Measurements from ENCODE around the gene MTRFR.
"Not testable (repeated sequence)": the region's sequence is repeated elsewhere in the genome, so short reads cannot be mapped to it uniquely, and the experiment has no call there.

Gene MTRFR

DNA sequence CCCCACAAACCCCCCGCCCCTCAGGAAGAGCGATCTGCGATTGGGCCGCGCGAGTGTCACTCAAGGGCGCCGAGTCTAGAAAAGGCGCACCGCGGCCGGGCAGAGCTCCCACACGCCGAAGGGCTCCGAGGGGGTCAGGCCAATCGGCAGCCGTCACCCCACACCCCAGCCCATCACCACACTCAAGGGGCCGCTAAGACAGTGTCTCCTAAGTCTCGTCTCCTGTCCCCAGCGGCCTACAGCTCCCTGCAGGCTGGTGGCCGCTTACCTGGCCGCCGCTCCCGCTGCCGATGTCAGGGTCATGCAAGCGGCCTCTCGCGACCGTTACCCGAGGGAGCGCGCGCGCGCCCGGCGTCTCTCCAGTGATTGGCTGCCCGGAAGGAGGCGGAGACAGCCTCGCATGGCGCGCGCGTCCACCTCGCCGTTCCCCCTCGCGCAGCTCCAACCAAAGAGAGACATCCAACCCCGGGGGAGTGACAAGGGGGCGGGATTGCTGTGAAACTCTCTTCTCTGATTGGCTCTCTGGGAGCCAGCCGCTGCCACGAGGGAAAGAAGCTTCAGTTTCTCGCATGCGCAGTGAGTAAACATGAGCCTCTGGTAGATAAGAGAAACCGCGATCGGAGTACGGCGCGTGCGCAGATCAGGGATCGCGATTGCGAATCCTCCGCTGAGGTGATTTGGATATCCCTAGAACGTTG, at the start of gene MTRFR, which contains the start of gene MPHOSPH9:
Gene MTRFR (plus strand): TSS at position 630 of the 698 bp plus-strand sequence. CDS start 20,239 bp downstream, outside the sequence.
Gene MPHOSPH9 (minus strand): TSS at position 335 of the 698 bp plus-strand sequence. CDS start 2,777 bp downstream, outside the sequence.
- DNase-seq (ENCODE audit: low read depth), result peak; percentile 100
- peak within 1 kb of the TSS; percentile 98 for H3K4me3 ChIP-seq (ENCODE audit: low read length)
- peak within 1 kb of the TSS; percentile 97 for H3K9ac ChIP-seq (ENCODE audit: low read length)
- H3K36me3 ChIP-seq (ENCODE audit: control insufficient read depth, insufficient read depth, low read length, severe bottlenecking), result no peaks in the 10 kb centered on the region
- no peaks in the 10 kb centered on the region for H3K9me3 ChIP-seq (ENCODE audit: control insufficient read depth, low read length)
- no peaks in the 10 kb centered on the region for H3K27me3 ChIP-seq (replicated peaks; ENCODE audit: control insufficient read depth, insufficient read depth, low read length)
- H3K4me1 ChIP-seq (ENCODE audit: control insufficient read depth, insufficient read depth, low read length), result peaks cover 20% of the 10 kb centered on the region

DNA sequence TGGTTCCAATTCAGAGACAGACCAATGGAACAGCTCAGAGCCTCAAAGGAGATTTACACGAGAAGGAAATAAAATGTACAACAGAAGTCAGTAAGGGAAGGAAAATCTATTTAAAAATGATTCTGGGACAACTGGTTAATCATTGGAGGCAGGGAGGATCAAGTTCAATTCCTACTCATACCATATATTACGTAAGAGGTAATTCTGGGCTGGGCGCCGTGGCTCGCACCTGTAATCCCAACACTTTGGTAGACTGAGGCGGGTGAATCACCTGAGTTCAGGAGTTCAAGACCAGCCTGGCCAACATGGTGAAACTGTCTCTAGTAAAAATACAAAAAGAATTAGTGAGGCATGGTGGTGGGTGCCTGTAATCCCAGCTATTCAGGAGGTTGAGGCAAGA, 45.6 kb upstream of the MTRFR start:
- no peak overlapping the region for H3K4me3 ChIP-seq (ENCODE audit: low read length)
- no peaks in the 10 kb centered on the region for H3K27me3 ChIP-seq (replicated peaks; ENCODE audit: control insufficient read depth, insufficient read depth, low read length)
- peaks cover 10% of the 10 kb centered on the region for H3K36me3 ChIP-seq (ENCODE audit: control insufficient read depth, insufficient read depth, low read length, severe bottlenecking)
- H3K4me1 ChIP-seq (ENCODE audit: control insufficient read depth, insufficient read depth, low read length), result no peaks in the 10 kb centered on the region
- DNase-seq (ENCODE audit: low read depth), result no peak
- no peak overlapping the region for H3K9ac ChIP-seq (ENCODE audit: low read length)
- H3K9me3 ChIP-seq (ENCODE audit: control insufficient read depth, low read length), result no peaks in the 10 kb centered on the region

DNA sequence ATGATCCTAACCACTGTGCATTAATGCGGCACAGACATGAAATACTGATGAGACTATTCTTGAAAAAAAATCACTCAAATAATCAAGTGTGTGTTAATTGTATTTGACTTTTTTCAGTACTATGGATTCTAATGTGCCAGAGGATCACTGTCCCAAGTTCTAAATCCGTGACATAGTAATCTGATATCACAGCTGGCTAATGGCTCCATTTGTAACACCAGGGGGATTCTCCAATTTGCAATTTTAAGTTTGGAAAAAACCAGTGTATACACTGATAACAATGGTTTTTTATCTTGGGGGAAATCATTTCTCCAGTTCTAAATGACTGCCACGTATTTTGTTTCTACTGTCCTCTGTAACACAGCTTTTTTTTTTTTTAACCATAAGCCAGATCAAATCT, 33.3 kb upstream of the MTRFR start:
- Histone ChIP-seq H3K9ac (ENCODE audit: low read length) (no peak overlapping the region), H3K4me3 (ENCODE audit: low read length) (no peak overlapping the region), H3K27me3 (replicated peaks; ENCODE audit: control insufficient read depth, insufficient read depth, low read length) (no peaks in the 10 kb centered on the region), H3K4me1 (ENCODE audit: control insufficient read depth, insufficient read depth, low read length) (no peaks in the 10 kb centered on the region), H3K36me3 (ENCODE audit: control insufficient read depth, insufficient read depth, low read length, severe bottlenecking) (peaks cover 22% of the 10 kb centered on the region), H3K9me3 (ENCODE audit: control insufficient read depth, low read length) (no peaks in the 10 kb centered on the region)
- DNase-seq (ENCODE audit: low read depth), result no peak

DNA sequence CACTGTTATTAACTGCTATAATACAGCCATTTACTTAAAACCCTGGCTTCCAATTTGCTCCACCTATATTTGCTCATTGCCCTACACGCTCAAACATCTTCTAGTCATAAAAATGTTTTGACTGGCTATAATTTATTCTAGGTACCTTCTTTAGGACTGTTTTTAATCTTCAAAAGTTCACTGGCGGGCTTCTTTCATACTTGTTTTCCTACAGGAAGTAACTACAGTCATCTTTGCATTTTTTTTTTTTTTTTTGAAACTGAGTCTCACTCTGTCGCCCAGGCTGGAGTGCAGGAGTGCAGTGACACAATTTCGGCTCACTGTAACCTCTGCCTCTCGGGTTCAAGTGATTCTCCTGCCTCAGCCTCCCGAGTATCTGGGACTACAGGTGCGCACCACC, 32.8 kb upstream of the MTRFR start:
- no peaks in the 10 kb centered on the region for H3K4me1 ChIP-seq (ENCODE audit: control insufficient read depth, insufficient read depth, low read length)
- H3K27me3 ChIP-seq (replicated peaks; ENCODE audit: control insufficient read depth, insufficient read depth, low read length), result no peaks in the 10 kb centered on the region
- H3K4me3 ChIP-seq (ENCODE audit: low read length), result no peak overlapping the region
- no peaks in the 10 kb centered on the region for H3K9me3 ChIP-seq (ENCODE audit: control insufficient read depth, low read length)
- peaks cover 22% of the 10 kb centered on the region for H3K36me3 ChIP-seq (ENCODE audit: control insufficient read depth, insufficient read depth, low read length, severe bottlenecking)
- no peak overlapping the region for H3K9ac ChIP-seq (ENCODE audit: low read length)
- no peak for DNase-seq (ENCODE audit: low read depth)

DNA sequence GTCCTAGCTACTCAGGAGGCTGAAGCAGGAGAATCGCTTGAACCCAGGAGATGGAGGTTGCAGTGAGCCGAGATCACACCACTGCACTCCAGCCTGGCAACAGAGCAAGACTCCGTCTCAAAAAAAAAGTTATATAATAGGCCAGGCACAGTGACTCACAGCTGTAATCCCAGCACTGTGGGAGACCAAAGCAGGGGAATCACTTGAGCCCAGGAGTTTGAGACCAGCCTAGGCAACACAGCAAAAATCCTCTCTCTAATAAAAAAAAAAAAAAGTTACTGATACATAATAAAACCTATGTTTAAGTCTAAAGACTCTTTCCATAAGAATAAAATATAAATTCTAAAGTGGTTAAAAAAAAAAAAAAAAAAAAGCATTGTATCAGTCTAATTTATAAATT, 26.4 kb upstream of the MTRFR start:
- H3K27me3 ChIP-seq (replicated peaks; ENCODE audit: control insufficient read depth, insufficient read depth, low read length); H3K4me3 ChIP-seq (ENCODE audit: low read length); H3K9ac ChIP-seq (ENCODE audit: low read length); H3K4me1 ChIP-seq (ENCODE audit: control insufficient read depth, insufficient read depth, low read length); H3K9me3 ChIP-seq (ENCODE audit: control insufficient read depth, low read length): not testable (repeated sequence)
- H3K36me3 ChIP-seq (ENCODE audit: control insufficient read depth, insufficient read depth, low read length, severe bottlenecking), result peaks cover 25% of the 10 kb centered on the region
- peak; percentile 3 for DNase-seq (ENCODE audit: low read depth)

DNA sequence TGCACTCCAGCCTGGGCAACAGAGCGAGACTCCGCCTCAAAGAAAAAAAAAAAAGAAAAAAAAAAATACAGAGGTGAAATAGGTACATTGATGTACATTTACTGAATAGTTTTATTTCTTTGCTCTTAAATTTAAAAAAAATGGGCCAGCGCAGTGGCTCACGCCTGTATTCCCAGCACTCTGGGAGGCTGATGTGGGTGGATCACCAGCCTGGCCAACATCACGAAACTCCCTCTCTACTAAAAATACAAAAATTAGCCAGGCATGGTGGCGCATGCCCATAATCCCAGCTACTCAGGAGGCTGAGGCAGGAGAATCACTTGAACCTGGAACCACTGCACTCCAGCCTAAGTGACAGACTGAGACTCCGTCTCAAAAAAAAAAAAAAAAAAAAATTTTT, 25.4 kb upstream of the MTRFR start:
- not testable (repeated sequence) for H3K27me3 ChIP-seq (replicated peaks; ENCODE audit: control insufficient read depth, insufficient read depth, low read length); DNase-seq (ENCODE audit: low read depth); H3K9me3 ChIP-seq (ENCODE audit: control insufficient read depth, low read length); H3K9ac ChIP-seq (ENCODE audit: low read length); H3K4me3 ChIP-seq (ENCODE audit: low read length); H3K4me1 ChIP-seq (ENCODE audit: control insufficient read depth, insufficient read depth, low read length)
- H3K36me3 ChIP-seq (ENCODE audit: control insufficient read depth, insufficient read depth, low read length, severe bottlenecking), result peaks cover 19% of the 10 kb centered on the region

DNA sequence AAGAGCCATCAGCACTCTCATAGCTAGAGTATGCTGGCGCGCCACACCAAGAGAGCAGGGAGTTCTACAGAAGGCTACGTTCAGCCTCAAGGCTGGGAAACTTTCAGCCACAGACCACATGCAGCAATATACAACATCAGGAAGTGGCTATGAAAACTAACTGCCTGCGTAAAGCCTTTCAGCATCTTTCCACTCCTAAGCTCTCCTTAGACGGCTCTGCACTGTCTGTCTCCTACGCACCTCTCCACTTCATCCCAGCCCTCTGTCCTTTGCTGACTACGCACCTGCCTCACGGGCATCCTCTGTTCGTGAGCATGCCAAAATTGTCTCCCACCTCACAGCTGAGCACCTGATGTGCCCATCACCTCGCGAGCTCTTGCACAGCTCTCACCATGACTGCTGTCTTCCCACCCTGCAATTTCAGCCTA, 10.0 kb upstream of the MTRFR start:
- Histone ChIP-seq H3K27me3 (replicated peaks; ENCODE audit: control insufficient read depth, insufficient read depth, low read length) (no peaks in the 10 kb centered on the region), H3K36me3 (ENCODE audit: control insufficient read depth, insufficient read depth, low read length, severe bottlenecking) (peaks cover 23% of the 10 kb centered on the region), H3K4me1 (ENCODE audit: control insufficient read depth, insufficient read depth, low read length) (no peaks in the 10 kb centered on the region), H3K9me3 (ENCODE audit: control insufficient read depth, low read length) (no peaks in the 10 kb centered on the region), H3K4me3 (ENCODE audit: low read length) (no peak overlapping the region), H3K9ac (ENCODE audit: low read length) (no peak overlapping the region)
- DNase-seq (ENCODE audit: low read depth), result no peak

DNA sequence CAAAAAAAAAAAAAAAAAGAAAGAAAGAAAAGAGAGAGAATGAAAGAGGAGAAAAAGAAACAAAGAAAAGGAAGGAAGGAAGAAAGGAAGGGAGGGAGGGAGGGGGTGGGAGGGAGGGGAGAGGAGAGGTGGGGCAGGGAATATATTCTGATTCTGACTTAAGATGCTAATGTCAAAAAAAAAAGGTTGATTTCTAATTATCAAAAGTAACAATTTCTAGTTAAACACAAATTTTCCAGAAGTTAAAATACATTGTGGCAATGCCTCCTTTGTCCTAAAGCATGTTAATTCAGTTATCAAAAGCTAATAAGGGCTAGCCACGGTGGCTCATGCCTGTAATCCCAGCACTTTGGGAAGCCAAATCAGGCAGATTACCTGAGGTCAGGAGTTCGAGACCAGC, 7.8 kb upstream of the MTRFR start:
- Histone ChIP-seq H3K9ac (ENCODE audit: low read length) (no peak overlapping the region), H3K9me3 (ENCODE audit: control insufficient read depth, low read length) (no peaks in the 10 kb centered on the region), H3K36me3 (ENCODE audit: control insufficient read depth, insufficient read depth, low read length, severe bottlenecking) (peaks cover 22% of the 10 kb centered on the region), H3K4me3 (ENCODE audit: low read length) (no peak overlapping the region), H3K4me1 (ENCODE audit: control insufficient read depth, insufficient read depth, low read length) (no peaks in the 10 kb centered on the region), H3K27me3 (replicated peaks; ENCODE audit: control insufficient read depth, insufficient read depth, low read length) (no peaks in the 10 kb centered on the region)
- no peak for DNase-seq (ENCODE audit: low read depth)

DNA sequence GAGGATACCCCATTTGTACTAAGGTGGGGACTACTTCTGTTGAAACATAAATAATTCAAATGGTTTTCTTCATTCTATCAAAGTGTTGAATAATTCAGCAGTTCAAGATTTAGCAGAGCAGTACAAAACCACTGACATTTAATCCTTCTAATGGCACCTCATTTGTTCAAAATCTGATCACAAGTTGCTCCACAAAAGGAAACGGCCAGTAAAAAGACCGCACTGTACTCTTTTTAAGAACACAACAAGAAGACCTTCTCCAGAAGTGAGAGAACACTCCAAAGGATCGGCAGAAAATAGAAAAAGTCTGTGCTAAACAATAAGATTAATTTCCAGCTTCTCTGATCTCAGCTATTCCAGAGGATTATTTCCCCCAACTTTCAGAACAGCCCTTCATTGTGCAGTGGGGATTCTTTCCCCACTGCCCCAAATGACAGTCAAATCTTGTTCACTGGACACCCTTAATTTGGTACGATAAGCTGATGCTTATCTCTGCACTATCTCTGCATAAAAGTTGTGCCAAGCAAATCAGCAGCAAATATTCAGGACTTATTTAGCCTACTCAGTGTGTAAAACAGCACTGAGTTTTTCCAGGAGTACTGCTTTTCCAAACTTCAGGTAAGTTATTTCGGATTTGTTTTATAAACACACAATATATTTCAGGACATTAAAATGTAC, 5.5 kb upstream of the MTRFR start:
- no peak overlapping the region for H3K9ac ChIP-seq (ENCODE audit: low read length)
- no peak overlapping the region for H3K4me3 ChIP-seq (ENCODE audit: low read length)

DNA sequence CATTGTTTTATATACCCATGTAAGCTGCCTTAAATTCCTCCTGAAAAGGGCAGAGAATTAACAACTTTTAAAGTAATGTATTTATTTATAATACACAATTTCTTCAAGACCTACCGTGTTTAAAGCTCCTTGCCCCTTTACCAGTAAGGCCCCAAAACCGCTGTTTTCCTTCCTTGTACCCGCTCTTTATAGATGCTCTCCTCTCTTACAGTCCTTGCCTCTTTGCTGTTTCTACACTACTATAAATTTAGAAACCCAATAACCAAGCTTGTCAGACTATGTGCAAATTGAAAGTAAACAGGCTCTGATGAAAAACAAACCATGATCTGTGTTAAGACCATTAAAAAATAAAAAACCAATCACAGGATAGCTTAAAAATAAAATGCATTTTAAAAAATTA, 4.2 kb upstream of the MTRFR start:
- H3K4me1 ChIP-seq (ENCODE audit: control insufficient read depth, insufficient read depth, low read length), result peaks cover 10% of the 10 kb centered on the region
- no peak overlapping the region for H3K9ac ChIP-seq (ENCODE audit: low read length)
- peaks cover 5% of the 10 kb centered on the region for H3K36me3 ChIP-seq (ENCODE audit: control insufficient read depth, insufficient read depth, low read length, severe bottlenecking)
- DNase-seq (ENCODE audit: low read depth), result no peak
- H3K9me3 ChIP-seq (ENCODE audit: control insufficient read depth, low read length), result no peaks in the 10 kb centered on the region
- H3K4me3 ChIP-seq (ENCODE audit: low read length), result no peak overlapping the region
- no peaks in the 10 kb centered on the region for H3K27me3 ChIP-seq (replicated peaks; ENCODE audit: control insufficient read depth, insufficient read depth, low read length)

More for the DNA sequence above, 5.5 kb upstream of the MTRFR start:
- Histone ChIP-seq H3K27me3 (replicated peaks; ENCODE audit: control insufficient read depth, insufficient read depth, low read length) (no peaks in the 10 kb centered on the region), H3K4me1 (ENCODE audit: control insufficient read depth, insufficient read depth, low read length) (peaks cover 6% of the 10 kb centered on the region), H3K9me3 (ENCODE audit: control insufficient read depth, low read length) (no peaks in the 10 kb centered on the region), H3K36me3 (ENCODE audit: control insufficient read depth, insufficient read depth, low read length, severe bottlenecking) (peaks cover 5% of the 10 kb centered on the region)
- DNase-seq (ENCODE audit: low read depth), result no peak

DNA sequence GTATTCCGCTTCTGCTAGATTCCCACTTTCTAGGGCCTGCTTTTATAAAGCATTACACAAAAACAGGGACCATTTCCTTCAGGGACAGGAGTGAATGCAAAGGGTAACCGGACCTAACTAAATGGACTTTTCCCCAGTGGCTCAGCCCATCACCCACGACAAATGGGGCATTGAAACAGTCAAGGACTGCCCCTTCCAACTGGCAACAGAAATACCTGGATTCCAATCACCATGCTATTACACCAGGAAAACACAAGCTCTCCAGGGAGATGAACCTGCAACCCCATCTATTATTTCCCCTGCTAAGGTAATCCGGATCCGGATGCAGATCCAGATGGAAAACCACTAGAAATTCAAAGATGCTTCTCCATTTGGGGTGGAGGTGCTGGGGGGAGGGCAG, 1.3 kb upstream of the MTRFR start:
- Histone ChIP-seq H3K4me3 (ENCODE audit: low read length) (peak overlapping the region; percentile 98), H3K4me1 (ENCODE audit: control insufficient read depth, insufficient read depth, low read length) (peaks cover 20% of the 10 kb centered on the region), H3K27me3 (replicated peaks; ENCODE audit: control insufficient read depth, insufficient read depth, low read length) (no peaks in the 10 kb centered on the region), H3K9ac (ENCODE audit: low read length) (peak overlapping the region; percentile 89), H3K36me3 (ENCODE audit: control insufficient read depth, insufficient read depth, low read length, severe bottlenecking) (no peaks in the 10 kb centered on the region), H3K9me3 (ENCODE audit: control insufficient read depth, low read length) (no peaks in the 10 kb centered on the region)
- DNase-seq (ENCODE audit: low read depth), result no peak
